HT1080 (cell line): Measurements from ENCODE around the gene DLK2. TPM values are rescaled to one million over a fixed set of nuclear protein-coding genes. Genes with fewer than 3 reads are reported as not detected.
"Not testable (repeated sequence)": the region's sequence is repeated elsewhere in the genome, so short reads cannot be mapped to it uniquely, and the experiment has no call there.

Experiments
- DNase-seq: peaks from one replicate; pipeline ENCODE4 v3.0.0-alpha.2; 2015; ENCODE audit warnings: low read depth
- small RNA-seq: library from RNA; depleted of rRNA; stranded (forward); fragments of <200 nt; gene quantifications from one replicate; pipeline ENCODE3, GENCODE V24; 2014
- total RNA-seq: library from RNA; depleted of rRNA; stranded (reverse); fragments of >200 nt; shearing (Covaris generic); gene quantifications from 2 replicates; pipeline ENCODE4 v1.2.3, GENCODE V29; 2014; rRNA removed

Gene DLK2
- total RNA-seq, 1 experiment from 2014 or later, result 3.8 TPM

DNA sequence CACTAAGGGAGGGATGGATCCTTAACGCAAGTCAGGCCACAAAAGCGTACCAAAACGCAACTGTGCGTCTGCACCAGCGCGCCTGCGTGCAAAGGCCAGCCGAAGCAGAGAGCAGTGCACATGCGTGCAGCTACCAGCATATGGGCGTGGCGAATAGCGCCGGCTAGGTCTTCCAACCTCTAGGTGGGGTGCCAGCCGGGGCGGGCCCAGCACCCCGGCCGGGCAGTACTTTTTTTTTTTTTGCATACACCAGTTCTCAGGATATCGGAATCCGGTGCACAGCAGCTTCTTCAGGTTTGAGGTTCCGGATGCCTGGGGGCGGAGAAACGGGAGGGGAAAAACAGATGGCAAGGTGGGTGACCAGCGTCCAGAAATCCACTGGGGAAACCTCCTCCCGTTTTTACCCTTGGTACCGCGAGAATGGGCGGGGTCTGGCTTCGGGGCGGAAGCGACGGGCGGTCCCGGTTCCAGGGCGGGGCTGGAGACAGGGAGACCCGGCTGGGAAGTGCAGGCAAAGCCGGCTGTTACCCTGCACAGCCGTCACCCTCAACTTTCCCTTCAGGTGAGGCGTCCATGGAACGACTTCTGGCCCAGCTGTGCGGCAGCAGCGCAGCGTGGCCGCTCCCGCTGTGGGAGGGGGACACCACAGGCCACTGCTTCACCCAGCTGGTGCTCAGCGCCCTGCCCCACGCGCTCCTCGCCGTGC is 27.8 kb downstream of the DLK2 start, which contains the start of gene ABCC10:
Gene ABCC10, plus strand, starts transcription at position 136 of the 706 bp plus-strand sequence. Its CDS starts 438 bp downstream, at position 574.
- peak; percentile 91 for DNase-seq

DNA sequence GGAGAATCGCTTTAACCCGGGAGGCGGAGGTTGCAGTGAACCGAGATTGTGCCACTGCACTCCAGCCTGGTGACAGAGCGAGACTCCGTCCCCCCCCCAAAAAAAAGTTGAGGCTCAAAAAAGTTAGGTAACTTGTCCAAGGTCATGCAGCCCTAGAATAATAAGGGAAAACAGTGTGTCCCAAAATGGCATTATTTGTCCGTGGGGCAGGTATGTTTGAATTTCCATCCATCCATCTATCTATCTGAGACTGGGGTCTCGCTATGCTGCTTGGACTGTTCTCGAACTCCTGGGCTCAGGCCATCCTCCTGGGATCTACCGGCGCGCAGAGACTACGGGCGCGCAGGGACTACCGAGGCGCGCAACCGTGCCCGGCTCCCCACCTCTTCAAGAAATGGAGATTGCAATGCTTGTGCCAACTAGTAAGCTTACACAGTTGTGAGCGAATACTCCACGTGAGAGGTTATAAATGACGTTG is 28.4 kb downstream of the DLK2 start:
- no peak for DNase-seq

DNA sequence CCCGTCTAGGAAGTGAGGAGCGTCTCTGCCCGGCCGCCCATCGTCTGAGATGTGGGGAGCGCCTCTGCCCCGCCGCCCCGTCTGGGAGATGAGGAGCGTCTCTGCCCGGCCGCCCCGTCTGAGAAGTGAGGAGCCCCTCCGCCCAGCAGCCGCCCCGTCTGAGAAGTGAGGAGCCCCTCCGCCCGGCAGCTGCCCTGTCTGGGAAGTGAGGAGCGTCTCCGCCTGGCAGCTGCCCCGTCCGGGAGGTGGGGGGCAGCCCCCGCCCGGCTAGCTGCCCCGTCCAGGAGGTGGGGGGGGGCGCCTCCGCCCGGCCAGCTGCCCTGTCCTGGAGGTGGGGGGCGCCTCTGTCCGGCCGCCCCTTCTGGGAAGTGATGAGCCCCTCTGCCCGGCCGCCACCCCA is 30.3 kb downstream of the DLK2 start:
- not testable (repeated sequence) for DNase-seq

DNA sequence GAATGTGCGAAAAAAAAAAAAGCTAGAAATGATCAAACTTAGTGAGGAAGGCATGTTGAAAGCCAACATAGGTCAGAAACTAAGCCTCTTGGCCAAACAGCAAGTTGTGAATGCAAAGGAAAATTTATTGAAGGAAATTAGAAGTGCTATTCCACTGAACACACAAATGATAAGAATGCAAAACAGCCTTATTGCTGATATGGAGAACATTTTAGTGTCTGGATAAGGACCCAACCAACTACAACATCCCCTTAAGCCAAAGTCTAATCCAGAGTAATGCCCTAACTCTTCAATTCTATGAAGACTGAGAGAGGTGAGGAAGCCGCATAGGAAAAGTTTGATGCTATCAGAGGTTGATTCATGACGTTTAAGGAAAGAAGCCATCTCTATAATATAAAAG is 33.5 kb downstream of the DLK2 start:
- DNase-seq, result no peak

DNA sequence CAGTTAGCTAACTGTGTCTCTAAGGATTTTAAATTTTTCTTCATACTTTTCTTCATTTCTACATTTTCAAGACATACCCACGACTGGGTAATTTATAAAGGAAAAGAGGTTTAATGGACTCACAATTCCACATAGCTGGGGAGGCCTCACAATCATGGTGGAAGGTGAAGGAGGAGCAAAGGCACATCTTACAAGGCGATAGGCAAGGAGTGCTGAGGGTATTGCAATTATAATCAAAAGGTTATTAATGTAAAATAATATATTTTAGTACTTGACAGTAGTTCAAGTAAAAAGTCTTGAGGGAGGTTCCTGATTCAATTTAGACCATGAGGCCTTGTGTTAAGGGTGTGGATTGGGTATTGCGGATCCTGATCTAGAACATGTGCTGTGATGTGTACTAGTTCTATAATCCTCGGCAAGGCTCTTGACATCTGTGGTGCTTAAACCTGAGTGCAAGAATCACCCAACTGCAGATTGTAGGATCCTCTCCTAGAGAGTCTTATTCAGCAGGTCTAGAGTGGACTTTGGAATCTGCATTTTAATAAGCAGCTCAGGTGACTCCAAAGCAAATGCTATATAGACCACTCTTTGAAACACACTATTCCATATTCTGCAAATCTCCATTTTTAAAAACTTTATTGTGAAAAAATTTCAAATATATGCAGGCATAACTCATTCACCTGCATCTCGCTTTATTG is 35.2 kb downstream of the DLK2 start:
- DNase-seq, result no peak

DNA sequence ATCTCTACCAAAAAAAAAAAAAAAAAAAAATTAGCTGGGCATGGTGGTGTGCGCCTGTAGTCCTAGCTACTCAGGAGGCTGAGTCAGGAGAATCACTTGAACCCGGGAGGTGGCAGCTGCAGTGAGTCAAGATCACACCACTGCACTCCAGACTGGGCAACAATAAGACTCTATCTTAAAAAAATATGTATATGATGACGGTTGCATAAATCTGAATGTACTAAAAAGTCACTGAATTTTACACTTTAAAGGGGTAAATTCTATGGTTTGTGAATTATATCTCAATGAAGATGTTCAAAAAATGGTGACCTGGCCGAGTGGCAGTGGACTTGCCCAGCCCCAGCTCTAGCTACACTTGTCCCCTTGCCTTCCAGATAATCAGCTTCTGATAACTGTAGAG is 38.4 kb downstream of the DLK2 start:
- DNase-seq, result no peak

DNA sequence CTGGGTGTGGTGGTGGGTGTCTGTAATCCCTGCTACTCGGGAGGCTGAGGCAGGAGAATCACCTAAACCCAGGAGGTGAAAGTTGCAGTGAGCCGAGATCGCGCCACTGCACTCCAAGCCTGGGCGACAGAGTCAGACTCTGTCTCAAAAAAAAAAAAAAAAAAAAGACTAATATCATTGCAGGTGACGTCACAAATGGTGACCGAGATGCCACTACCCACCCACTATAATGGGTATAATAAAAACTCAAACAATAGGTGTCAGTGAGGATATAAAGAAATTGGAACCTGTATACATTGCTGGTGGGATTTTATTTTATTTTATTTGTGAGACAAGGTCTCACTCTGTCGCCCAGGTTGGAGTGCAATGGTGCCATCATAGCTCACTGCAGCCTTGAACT is 40.1 kb downstream of the DLK2 start:
- DNase-seq, result not testable (repeated sequence)

DNA sequence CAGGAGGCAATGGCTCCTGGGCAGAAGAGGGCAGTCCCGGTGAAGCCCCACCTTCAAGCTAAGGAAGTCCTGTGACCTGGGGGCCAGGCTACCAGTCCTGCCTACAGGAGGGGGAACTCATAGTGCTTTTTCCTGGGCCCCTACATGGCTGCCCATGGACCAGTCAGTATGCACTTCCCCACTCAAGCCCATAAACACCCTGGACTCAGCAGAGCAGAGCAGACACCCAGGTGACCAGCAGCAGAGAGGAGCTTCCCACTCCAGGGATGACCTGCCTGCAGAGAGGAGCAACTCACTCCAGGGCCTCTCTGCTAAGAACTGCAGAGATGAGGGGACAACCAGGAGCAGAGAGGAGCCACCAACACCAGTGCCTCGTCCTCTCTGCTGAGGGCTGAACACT is 42.3 kb downstream of the DLK2 start:
- no peak for DNase-seq

DNA sequence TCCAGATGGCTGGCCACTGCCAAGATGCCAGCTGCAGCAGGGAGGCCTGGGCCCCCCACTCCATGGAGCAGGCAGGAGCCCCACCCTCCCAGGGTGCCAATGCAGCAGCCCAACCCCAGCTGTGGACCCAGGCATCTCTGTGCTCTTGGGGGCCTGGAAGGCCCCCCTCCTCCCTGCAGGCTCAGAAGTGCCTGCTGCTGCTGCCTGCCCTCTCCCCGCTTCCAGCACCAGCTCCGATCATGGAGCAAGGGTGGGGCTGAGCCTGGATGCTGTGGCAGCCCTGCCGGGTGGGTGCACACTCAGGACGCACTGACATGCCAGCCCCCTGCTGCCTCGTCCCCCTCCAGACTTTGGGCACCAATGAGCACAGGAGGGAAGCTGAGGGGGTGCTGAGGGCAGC is 42.8 kb downstream of the DLK2 start:
- DNase-seq, result no peak

DNA sequence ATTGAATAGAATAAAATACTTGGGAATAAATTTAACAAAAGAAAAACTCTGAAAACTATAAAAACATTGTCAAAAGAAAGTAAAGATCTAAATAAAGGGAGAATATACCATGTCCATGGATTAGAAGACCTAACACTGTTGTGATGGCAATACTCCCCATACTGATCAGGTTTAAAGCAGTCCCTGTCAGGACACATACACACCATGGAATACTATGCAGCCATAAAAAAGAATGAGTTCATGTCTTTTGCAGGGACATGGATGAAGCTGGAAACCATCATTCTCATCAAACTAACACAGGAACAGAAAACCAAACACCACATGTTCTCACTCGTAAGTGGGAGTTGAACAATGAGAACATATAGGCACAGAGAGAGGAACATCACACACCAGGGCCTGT is 44.6 kb downstream of the DLK2 start:
- not testable (repeated sequence) for DNase-seq

DNA sequence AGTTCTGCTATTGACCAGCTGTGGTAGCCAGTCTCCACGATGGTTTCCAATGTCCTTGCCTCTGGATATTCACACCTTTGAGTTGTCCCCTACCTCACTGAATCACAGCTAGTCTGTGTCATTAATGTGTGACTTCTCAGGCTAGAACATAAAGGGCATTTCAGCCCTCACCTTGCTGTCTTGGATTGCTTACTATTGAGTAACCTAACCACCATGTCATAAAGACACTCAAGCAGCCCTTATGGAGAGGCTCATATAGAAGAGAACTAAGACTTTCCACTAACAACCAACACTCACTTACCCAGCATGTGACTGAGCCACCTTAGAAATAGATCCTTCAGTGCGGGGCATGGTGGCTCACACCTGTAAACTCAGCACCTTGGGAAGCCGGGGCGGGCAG is 47.1 kb downstream of the DLK2 start:
- DNase-seq, result no peak

DNA sequence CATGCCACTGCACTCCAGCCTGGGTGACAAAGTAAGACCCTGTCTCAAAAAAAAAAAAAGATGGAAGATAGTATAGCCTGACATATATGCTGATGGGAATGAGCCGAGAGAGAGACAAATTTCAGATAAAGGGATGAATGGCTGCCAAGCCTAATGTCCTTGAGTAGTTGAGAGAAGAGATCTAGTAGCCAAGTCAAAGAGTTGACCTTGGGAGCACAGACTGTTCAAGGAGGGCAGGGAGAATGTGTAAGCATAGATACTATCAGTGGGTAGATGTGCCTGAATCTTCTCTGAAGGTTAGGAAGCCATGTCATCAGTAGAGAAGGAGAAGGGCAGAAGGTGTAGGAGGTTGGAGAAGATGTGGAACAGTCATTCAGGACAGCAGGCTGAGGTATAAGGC is 48.1 kb downstream of the DLK2 start:
- DNase-seq, result no peak

DNA sequence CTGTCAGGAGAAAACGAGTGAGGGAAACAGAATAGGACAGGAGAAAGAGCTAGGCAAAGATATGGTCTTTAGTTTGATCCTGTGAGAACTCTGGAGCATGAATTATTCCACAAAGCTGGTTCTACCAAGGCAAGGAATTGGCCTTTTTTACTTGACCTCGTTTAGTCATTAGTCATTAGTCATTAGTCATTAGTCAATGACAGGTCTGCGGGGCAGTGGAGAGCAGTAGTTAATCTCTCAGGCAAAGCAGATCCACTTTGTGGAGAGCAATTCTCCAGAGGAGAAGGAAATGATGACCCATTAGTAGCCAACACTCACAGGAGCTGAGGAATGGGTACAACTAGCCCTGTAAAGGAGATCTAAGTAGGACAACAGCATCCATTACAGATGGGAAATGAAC is 50.0 kb downstream of the DLK2 start:
- DNase-seq, result no peak

DNA sequence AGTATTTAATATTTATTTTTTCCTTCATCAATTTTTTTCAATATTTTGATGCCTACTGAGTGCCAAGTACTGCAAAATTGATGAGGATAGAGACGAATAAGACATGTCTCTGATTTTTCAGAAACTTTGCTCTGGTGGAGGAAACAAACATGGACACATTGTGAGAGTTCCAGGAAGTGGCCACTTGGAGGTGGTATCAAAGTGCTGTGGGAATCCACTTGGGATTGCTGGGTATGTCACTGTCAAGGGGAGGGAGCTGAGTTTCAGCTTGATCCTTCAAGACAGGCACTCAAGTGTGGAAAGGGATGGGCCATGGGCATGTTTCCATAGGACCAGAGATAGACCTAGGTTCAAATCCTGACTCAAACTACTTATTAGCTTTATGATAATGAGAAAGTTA is 52.5 kb downstream of the DLK2 start:
- no peak for DNase-seq

DNA sequence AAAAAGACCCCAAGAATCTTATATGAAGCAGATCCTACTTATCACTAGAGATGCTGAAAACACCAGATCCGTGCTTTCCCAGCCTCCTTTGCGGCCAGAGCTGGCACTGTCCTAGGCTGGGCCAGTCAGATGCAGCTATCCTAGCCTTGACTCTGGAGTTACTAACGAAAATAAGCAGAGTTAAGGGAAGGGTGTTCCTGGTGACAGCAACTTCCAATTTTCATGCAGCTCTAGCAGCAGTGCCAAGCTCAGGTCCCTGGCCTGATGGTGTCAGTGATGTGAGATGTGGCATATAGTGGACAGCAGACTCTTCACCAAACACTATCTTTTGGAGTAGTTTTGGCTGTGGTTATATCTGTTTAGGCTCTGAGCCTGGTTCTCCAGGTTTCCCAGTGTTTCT is 53.6 kb downstream of the DLK2 start:
- DNase-seq, result no peak

Small RNA genes within 50 kb of the gene (small RNA-seq; reads per million reads assigned to genes)
- not detected for gene MIR6780B
- not detected for gene RNU6-1113P

Other genes starting within 250 kb of the DLK2 start
- 92.6 and 123 TPM in 2 replicates for gene DNPH1, start 226.1 kb downstream of the DLK2 start, total RNA-seq
- gene TTBK1, start 212.1 kb downstream of the DLK2 start, total RNA-seq, result 0.06 TPM in 1 of 2 replicates, not detected in the other
- not detected in 2 replicates for gene SLC22A7, start 157.3 kb downstream of the DLK2 start, total RNA-seq
- gene CRIP3, start 146.7 kb downstream of the DLK2 start, total RNA-seq, result not detected in 2 replicates
- 4.8 and 6.4 TPM in 2 replicates for gene ZNF318, start 85.9 kb downstream of the DLK2 start, total RNA-seq
- 8.4 and 11.7 TPM in 2 replicates for gene ABCC10, start 28.0 kb downstream of the DLK2 start, total RNA-seq
- gene TJAP1, start 22.0 kb upstream of the DLK2 start, total RNA-seq, result 19.4 and 21.3 TPM in 2 replicates
- 0.07 and 0.77 TPM in 2 replicates for gene LRRC73, start 54.8 kb upstream of the DLK2 start, total RNA-seq
- gene YIPF3, start 61.4 kb upstream of the DLK2 start, total RNA-seq, result 94.2 and 100 TPM in 2 replicates
- 56.6 and 59.3 TPM in 2 replicates for gene POLR1C, start 61.5 kb upstream of the DLK2 start, total RNA-seq
- gene XPO5, start 120.5 kb upstream of the DLK2 start, total RNA-seq, result 38.9 and 70.7 TPM in 2 replicates
- gene POLH, start 120.6 kb upstream of the DLK2 start, total RNA-seq, result 25.9 and 29.1 TPM in 2 replicates
- 32.5 and 33.7 TPM in 2 replicates for gene GTPBP2, start 173.7 kb upstream of the DLK2 start, total RNA-seq
- gene MAD2L1BP, start 180.3 kb upstream of the DLK2 start, total RNA-seq, result 26.9 and 35.2 TPM in 2 replicates
- not detected in 2 replicates for gene RSPH9, start 189.5 kb upstream of the DLK2 start, total RNA-seq
- 102 and 120 TPM in 2 replicates for gene MRPS18A, start 232.2 kb upstream of the DLK2 start, total RNA-seq